ENCODE results near the gene CRTC3.

DNA sequence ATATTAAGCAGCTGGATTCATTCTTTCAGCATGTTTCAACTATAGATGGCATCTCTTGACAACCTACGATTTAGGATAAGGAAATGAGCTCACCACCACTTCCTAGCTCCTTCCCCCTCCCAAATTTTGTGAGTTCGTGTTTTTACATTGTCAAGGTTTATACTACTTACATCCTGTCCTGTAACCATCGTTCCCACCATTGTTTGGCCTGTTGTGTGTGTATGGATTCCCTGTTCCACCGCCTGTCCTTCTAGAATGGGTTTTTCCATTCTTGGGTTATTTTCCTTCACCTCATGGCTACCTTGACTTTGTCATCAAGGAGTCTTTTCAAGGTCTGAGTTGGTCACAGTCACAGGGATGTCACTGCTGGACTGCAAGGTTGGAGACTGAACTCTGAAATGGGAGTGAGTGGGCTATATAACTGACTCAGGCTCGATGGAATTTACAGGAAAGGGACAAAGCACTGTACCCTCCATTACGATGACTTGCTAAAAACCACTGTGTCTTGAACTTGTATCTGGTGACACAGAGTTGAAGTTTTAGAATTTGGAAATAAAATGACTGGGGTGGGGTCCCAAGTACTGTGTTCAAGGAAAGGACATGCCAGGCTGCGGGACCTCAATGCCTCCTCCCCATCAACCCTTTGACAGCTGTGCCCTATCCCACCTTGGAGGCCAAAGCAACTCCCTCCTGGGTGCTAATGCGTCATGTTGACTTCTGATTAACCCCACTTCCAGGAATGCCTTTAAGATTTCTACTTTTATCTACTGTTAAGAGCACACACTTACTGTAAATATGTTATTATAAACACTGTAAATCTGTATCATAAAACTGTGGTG, 120.6 kb downstream of the CRTC3 start:
- TF ChIP-seq, protein P1, sequence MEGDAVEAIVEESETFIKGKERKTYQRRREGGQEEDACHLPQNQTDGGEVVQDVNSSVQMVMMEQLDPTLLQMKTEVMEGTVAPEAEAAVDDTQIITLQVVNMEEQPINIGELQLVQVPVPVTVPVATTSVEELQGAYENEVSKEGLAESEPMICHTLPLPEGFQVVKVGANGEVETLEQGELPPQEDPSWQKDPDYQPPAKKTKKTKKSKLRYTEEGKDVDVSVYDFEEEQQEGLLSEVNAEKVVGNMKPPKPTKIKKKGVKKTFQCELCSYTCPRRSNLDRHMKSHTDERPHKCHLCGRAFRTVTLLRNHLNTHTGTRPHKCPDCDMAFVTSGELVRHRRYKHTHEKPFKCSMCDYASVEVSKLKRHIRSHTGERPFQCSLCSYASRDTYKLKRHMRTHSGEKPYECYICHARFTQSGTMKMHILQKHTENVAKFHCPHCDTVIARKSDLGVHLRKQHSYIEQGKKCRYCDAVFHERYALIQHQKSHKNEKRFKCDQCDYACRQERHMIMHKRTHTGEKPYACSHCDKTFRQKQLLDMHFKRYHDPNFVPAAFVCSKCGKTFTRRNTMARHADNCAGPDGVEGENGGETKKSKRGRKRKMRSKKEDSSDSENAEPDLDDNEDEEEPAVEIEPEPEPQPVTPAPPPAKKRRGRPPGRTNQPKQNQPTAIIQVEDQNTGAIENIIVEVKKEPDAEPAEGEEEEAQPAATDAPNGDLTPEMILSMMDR (IDR thresholded peaks at IDR 0.05), result no peak
- TF ChIP-seq POLR2A (IDR thresholded peaks at IDR 0.05), result no peak
